ENCODE measurements around the gene SART3.

Gene SART3

GRCh38 chr12:108548954-108549521, 11.9 kb downstream of the SART3 start:
- Histone ChIP-seq H3K4me2 (ENCODE audit: low read length) (no peak overlapping the region), H2AFZ (no peak overlapping the region), H3K27me3 (ENCODE audit: control insufficient read depth, insufficient read depth, low read length) (no peaks in the 10 kb centered on the region), H3K4me3 (ENCODE audit: low read depth, low read length) (no peak overlapping the region), H3K79me2 (peaks cover 64% of the 10 kb centered on the region), H3K4me1 (peaks cover 7% of the 10 kb centered on the region), H3K9ac (no peak overlapping the region), H3K9me3 (ENCODE audit: control insufficient read depth, low read length) (no peaks in the 10 kb centered on the region), H3K27ac (no peak overlapping the region), H3K36me3 (ENCODE audit: control insufficient read depth, insufficient read depth, low read length) (no peaks in the 10 kb centered on the region)
- TF ChIP-seq, protein P1, sequence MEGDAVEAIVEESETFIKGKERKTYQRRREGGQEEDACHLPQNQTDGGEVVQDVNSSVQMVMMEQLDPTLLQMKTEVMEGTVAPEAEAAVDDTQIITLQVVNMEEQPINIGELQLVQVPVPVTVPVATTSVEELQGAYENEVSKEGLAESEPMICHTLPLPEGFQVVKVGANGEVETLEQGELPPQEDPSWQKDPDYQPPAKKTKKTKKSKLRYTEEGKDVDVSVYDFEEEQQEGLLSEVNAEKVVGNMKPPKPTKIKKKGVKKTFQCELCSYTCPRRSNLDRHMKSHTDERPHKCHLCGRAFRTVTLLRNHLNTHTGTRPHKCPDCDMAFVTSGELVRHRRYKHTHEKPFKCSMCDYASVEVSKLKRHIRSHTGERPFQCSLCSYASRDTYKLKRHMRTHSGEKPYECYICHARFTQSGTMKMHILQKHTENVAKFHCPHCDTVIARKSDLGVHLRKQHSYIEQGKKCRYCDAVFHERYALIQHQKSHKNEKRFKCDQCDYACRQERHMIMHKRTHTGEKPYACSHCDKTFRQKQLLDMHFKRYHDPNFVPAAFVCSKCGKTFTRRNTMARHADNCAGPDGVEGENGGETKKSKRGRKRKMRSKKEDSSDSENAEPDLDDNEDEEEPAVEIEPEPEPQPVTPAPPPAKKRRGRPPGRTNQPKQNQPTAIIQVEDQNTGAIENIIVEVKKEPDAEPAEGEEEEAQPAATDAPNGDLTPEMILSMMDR (IDR thresholded peaks at IDR 0.05) = no peak

DNA sequence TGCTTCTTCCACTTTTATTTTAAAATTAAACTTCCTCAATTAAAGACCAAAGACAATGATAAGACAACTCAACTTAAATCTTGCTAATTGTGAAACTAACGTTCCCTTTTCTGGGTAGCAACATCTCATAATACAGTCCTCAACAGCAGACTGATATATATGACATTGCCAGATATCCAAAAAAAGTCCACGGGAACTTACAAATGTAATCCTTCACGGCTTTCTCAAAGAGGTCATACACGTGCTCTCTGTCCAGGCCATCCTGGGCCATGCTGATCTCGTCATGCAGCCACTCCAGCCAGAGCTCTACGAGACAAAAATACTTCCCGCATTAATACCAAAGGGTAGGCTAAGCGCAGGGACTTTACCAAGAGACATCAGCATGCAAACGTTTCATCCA, 13.3 kb downstream of the SART3 start:
- Histone ChIP-seq H3K36me3 (ENCODE audit: control insufficient read depth, insufficient read depth, low read length) (no peaks in the 10 kb centered on the region), H3K4me1 (peaks cover 3% of the 10 kb centered on the region), H3K27ac (no peak overlapping the region), H3K27me3 (ENCODE audit: control insufficient read depth, insufficient read depth, low read length) (no peaks in the 10 kb centered on the region), H3K4me3 (ENCODE audit: low read depth, low read length) (no peak overlapping the region), H3K9ac (no peak overlapping the region), H3K9me3 (ENCODE audit: control insufficient read depth, low read length) (no peaks in the 10 kb centered on the region), H3K79me2 (peaks cover 59% of the 10 kb centered on the region), H3K4me2 (ENCODE audit: low read length) (no peak overlapping the region), H2AFZ (no peak overlapping the region)
- TF ChIP-seq, protein P1 (IDR thresholded peaks at IDR 0.05) = no peak

GRCh38 chr12:108543652-108544051, 17.3 kb downstream of the SART3 start:
- no peaks in the 10 kb centered on the region for H3K9me3 ChIP-seq (ENCODE audit: control insufficient read depth, low read length)
- no peaks in the 10 kb centered on the region for H3K36me3 ChIP-seq (ENCODE audit: control insufficient read depth, insufficient read depth, low read length)
- no peaks in the 10 kb centered on the region for H3K27me3 ChIP-seq (ENCODE audit: control insufficient read depth, insufficient read depth, low read length)
- peaks cover 3% of the 10 kb centered on the region for H3K4me1 ChIP-seq
- no peak overlapping the region for H2AFZ ChIP-seq
- H3K4me3 ChIP-seq (ENCODE audit: low read depth, low read length) = no peak overlapping the region
- peaks cover 35% of the 10 kb centered on the region for H3K79me2 ChIP-seq
- no peak overlapping the region for H3K9ac ChIP-seq
- no peak overlapping the region for H3K4me2 ChIP-seq (ENCODE audit: low read length)
- TF ChIP-seq, protein P1 (IDR thresholded peaks at IDR 0.05) = no peak
- no peak overlapping the region for H3K27ac ChIP-seq

DNA sequence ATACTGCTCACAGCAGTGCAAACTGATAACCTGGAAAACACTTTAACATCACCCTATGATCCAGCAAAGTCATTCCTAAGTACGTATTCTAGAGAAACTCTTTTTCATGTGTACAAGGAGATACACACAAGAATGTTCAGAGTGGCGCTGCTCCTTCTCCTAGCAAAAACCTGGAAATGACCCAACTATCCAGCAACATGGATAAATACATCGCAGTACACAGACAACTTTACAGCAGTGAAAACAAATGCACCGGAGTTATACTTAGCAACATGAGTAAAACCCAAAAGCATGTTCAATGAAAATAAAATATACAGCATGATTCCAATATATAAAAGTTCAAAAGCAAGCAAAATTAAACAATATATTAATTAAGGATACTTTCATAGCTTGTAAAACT, 18.7 kb downstream of the SART3 start:
- Histone ChIP-seq H3K27me3 (ENCODE audit: control insufficient read depth, insufficient read depth, low read length) (no peaks in the 10 kb centered on the region), H3K4me3 (ENCODE audit: low read depth, low read length) (no peak overlapping the region), H3K9me3 (ENCODE audit: control insufficient read depth, low read length) (no peaks in the 10 kb centered on the region), H3K27ac (no peak overlapping the region), H2AFZ (no peak overlapping the region), H3K4me1 (peaks cover 3% of the 10 kb centered on the region), H3K4me2 (ENCODE audit: low read length) (no peak overlapping the region), H3K9ac (no peak overlapping the region), H3K79me2 (peaks cover 27% of the 10 kb centered on the region), H3K36me3 (ENCODE audit: control insufficient read depth, insufficient read depth, low read length) (no peaks in the 10 kb centered on the region)
- TF ChIP-seq, protein P1 (IDR thresholded peaks at IDR 0.05) = no peak

- Histone ChIP-seq H3K27me3 (ENCODE audit: control insufficient read depth, insufficient read depth, low read length) (no peaks in the 10 kb centered on the region), H3K4me1 (peaks cover 3% of the 10 kb centered on the region), H3K9me3 (ENCODE audit: control insufficient read depth, low read length) (no peaks in the 10 kb centered on the region), H3K4me3 (ENCODE audit: low read depth, low read length) (no peak overlapping the region), H2AFZ (no peak overlapping the region), H3K4me2 (ENCODE audit: low read length) (peak overlapping the region; percentile 25), H3K9ac (no peak overlapping the region), H3K27ac (no peak overlapping the region), H3K36me3 (ENCODE audit: control insufficient read depth, insufficient read depth, low read length) (no peaks in the 10 kb centered on the region), H3K79me2 (peaks cover 4% of the 10 kb centered on the region)
- TF ChIP-seq, protein P1 (IDR thresholded peaks at IDR 0.05) = no peak
Observed at GRCh38 chr12:108538616-108539195, 22.3 kb downstream of the SART3 start.

Data from parathyroid adenoma (tissue), 2 donors.